Measurements from ENCODE around the gene ZDHHC8.

ZDHHC8 gene

GRCh38 chr22:20106849-20107237, 24.8 kb upstream of the ZDHHC8 start:
- DNase-seq (no peak), ATAC-seq (replicated peaks) (no peak)
- peak overlapping the region; percentile 79 for H3K27ac Mint-ChIP-seq
- H3K36me3 Mint-ChIP-seq = peaks cover 30 to 62% of the 10 kb centered on the region in 2 donors
- H3K4me3 Mint-ChIP-seq = no peak overlapping the region
- peaks cover 18 to 20% of the 10 kb centered on the region in 2 donors for H3K4me1 Mint-ChIP-seq
- H3K9me3 Mint-ChIP-seq = no peaks in the 10 kb centered on the region
- H3K27me3 Mint-ChIP-seq = no peaks in the 10 kb centered on the region

- no peak for DNase-seq
- Mint-ChIP-seq H3K27ac (peak overlapping the region; percentile 81), H3K4me3 (no peak overlapping the region), H3K9me3 (no peaks in the 10 kb centered on the region), H3K4me1 (peaks cover 21 to 26% of the 10 kb centered on the region in 2 donors), H3K27me3 (no peaks in the 10 kb centered on the region), H3K36me3 (peaks cover 32 to 60% of the 10 kb centered on the region in 2 donors)
- ATAC-seq (replicated peaks) = no peak
These were observed 24.1 kb upstream of the ZDHHC8 start for GRCh38 chr22:20107471-20107901.

GRCh38 chr22:20107951-20108756, 23.4 kb upstream of the ZDHHC8 start:
- Mint-ChIP-seq H3K4me3 (no peak overlapping the region), H3K27me3 (no peaks in the 10 kb centered on the region), H3K36me3 (peaks cover 25 to 56% of the 10 kb centered on the region in 2 donors), H3K4me1 (peaks cover 22 to 33% of the 10 kb centered on the region in 2 donors), H3K27ac (peak overlapping the region; percentile 83), H3K9me3 (no peaks in the 10 kb centered on the region)
- ATAC-seq (replicated peaks) (no peak), DNase-seq (no peak)

GRCh38 chr22:20108757-20109230, 22.8 kb upstream of the ZDHHC8 start:
- Mint-ChIP-seq H3K4me1 (peaks cover 22 to 39% of the 10 kb centered on the region in 2 donors), H3K9me3 (no peaks in the 10 kb centered on the region), H3K4me3 (no peak overlapping the region), H3K36me3 (peaks cover 26 to 51% of the 10 kb centered on the region in 2 donors), H3K27ac (peak overlapping the region; percentile 83), H3K27me3 (no peaks in the 10 kb centered on the region)
- no peak for ATAC-seq (replicated peaks)
- no peak for DNase-seq

- Mint-ChIP-seq H3K4me3 (peak overlapping the region in 1 of 2 donors; percentile 61), H3K27ac (peak overlapping the region; percentile 92), H3K4me1 (peaks cover 28 to 48% of the 10 kb centered on the region in 2 donors), H3K27me3 (no peaks in the 10 kb centered on the region), H3K9me3 (no peaks in the 10 kb centered on the region), H3K36me3 (peaks cover 33 to 54% of the 10 kb centered on the region in 2 donors)
- ATAC-seq (replicated peaks) (no peak), DNase-seq (no peak)
These were observed 21.9 kb upstream of the ZDHHC8 start for GRCh38 chr22:20109411-20110358.

GRCh38 chr22:20110359-20110985, 21.1 kb upstream of the ZDHHC8 start:
- Mint-ChIP-seq H3K36me3 (peaks cover 32 to 54% of the 10 kb centered on the region in 2 donors), H3K4me1 (peaks cover 33 to 54% of the 10 kb centered on the region in 2 donors), H3K27ac (peak overlapping the region; percentile 92), H3K27me3 (no peaks in the 10 kb centered on the region), H3K4me3 (peak overlapping the region in 1 of 2 donors; percentile 10), H3K9me3 (no peaks in the 10 kb centered on the region)
- DNase-seq = no peak
- no peak for ATAC-seq (replicated peaks)

GRCh38 chr22:20111045-20111688, 20.4 kb upstream of the ZDHHC8 start:
- peak; percentile 73 to 84 for ATAC-seq (replicated peaks)
- peaks cover 30 to 51% of the 10 kb centered on the region in 2 donors for H3K36me3 Mint-ChIP-seq
- peak; percentile 53 for DNase-seq
- H3K9me3 Mint-ChIP-seq = no peaks in the 10 kb centered on the region
- H3K27ac Mint-ChIP-seq = peak overlapping the region; percentile 44
- no peak overlapping the region for H3K4me3 Mint-ChIP-seq
- H3K4me1 Mint-ChIP-seq = peaks cover 35 to 59% of the 10 kb centered on the region in 2 donors
- H3K27me3 Mint-ChIP-seq = no peaks in the 10 kb centered on the region

- H3K27me3 Mint-ChIP-seq = no peaks in the 10 kb centered on the region
- peaks cover 32 to 53% of the 10 kb centered on the region in 2 donors for H3K36me3 Mint-ChIP-seq
- peak overlapping the region; percentile 36 to 57 for H3K4me3 Mint-ChIP-seq
- no peaks in the 10 kb centered on the region for H3K9me3 Mint-ChIP-seq
- ATAC-seq (replicated peaks) (no peak), DNase-seq (no peak)
- peak overlapping the region; percentile 94 for H3K27ac Mint-ChIP-seq
- peaks cover 38 to 64% of the 10 kb centered on the region in 2 donors for H3K4me1 Mint-ChIP-seq
These were observed 19.6 kb upstream of the ZDHHC8 start for GRCh38 chr22:20111689-20112622.

- ATAC-seq (replicated peaks) = no peak
These were observed 18.7 kb upstream of the ZDHHC8 start for GRCh38 chr22:20112623-20113511.

GRCh38 chr22:20113551-20114310, 17.9 kb upstream of the ZDHHC8 start:
- Mint-ChIP-seq H3K4me3 (peak overlapping the region in 1 of 2 donors; percentile 52), H3K9me3 (no peaks in the 10 kb centered on the region), H3K27ac (peak overlapping the region; percentile 93), H3K27me3 (no peaks in the 10 kb centered on the region), H3K36me3 (peaks cover 30 to 46% of the 10 kb centered on the region in 2 donors), H3K4me1 (peaks cover 40 to 67% of the 10 kb centered on the region in 2 donors)
- ATAC-seq (replicated peaks) (no peak), DNase-seq (no peak)

More at GRCh38 chr22:20112623-20113511, 18.7 kb upstream of the ZDHHC8 start:
- H3K27ac Mint-ChIP-seq = peak overlapping the region; percentile 94
- H3K4me1 Mint-ChIP-seq = peaks cover 38 to 64% of the 10 kb centered on the region in 2 donors
- no peaks in the 10 kb centered on the region for H3K9me3 Mint-ChIP-seq
- peaks cover 34 to 45% of the 10 kb centered on the region in 2 donors for H3K36me3 Mint-ChIP-seq
- no peak for DNase-seq
- H3K4me3 Mint-ChIP-seq = peak overlapping the region; percentile 17 to 30
- no peaks in the 10 kb centered on the region for H3K27me3 Mint-ChIP-seq
